HFF-Myc (cell line): Measurements from ENCODE around the gene MS4A1.
"Not testable (repeated sequence)": the region's sequence is repeated elsewhere in the genome, so short reads cannot be mapped to it uniquely, and the experiment has no call there.

Experiments used
- DNase-seq: peaks from one replicate; pipeline ENCODE4 v3.0.0-alpha.2; 2011; ENCODE audit warnings: low read depth; ENCODE audit errors: extremely low read depth
- H3K4me3 ChIP-seq: replicated peaks from 2 replicates; pipeline ENCODE4 v1.5.1; 2011; ENCODE audit warnings: low read depth, mild to moderate bottlenecking, control low read depth, low read length
- TF ChIP-seq, protein P1 (sequence below): IDR thresholded peaks from 2 replicates; pipeline ENCODE4 v1.5.1; 2012; ENCODE audit warnings: mild to moderate bottlenecking, low read depth, low read length, control low read depth; ENCODE audit errors: missing control alignments

The MS4A1 gene

DNA sequence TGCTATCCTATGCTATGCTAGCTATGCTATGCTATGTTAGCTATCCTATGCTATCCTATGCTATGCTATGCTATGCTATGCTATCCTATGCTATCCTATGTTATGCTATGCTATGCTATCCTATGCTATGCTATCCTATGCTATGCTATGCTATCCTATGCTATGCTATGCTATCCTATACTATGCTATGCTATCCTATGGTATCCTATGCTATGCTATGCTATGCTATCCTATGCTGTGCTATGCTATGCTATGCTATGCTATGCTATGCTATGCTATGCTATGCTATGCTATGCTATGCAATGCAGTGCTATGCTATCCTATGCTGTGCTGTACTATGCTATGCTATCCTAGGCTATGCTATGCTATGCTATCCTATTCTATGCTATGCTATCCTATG, 8.6 kb upstream of the MS4A1 start:
- no peak overlapping the region for H3K4me3 ChIP-seq

DNA sequence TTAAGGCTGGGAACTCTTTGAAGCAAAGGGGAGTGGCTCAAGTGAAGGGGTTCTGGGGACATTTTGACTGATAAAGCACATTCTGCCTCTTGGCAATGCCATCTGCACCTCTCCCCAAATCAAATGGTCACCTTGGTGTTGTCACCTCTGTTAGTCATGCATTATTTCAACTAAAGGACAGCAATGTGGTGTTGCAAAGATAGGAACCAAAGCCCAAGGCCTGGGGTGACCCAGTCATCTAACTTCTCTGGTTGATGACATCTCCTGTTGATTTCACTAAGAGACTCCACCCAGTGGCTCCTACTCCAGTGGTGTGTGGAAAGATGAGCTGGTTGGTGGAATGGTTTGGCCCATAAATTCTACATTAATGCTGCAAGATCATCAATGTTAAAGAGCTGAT, 7.8 kb upstream of the MS4A1 start:
- TF ChIP-seq, protein P1, sequence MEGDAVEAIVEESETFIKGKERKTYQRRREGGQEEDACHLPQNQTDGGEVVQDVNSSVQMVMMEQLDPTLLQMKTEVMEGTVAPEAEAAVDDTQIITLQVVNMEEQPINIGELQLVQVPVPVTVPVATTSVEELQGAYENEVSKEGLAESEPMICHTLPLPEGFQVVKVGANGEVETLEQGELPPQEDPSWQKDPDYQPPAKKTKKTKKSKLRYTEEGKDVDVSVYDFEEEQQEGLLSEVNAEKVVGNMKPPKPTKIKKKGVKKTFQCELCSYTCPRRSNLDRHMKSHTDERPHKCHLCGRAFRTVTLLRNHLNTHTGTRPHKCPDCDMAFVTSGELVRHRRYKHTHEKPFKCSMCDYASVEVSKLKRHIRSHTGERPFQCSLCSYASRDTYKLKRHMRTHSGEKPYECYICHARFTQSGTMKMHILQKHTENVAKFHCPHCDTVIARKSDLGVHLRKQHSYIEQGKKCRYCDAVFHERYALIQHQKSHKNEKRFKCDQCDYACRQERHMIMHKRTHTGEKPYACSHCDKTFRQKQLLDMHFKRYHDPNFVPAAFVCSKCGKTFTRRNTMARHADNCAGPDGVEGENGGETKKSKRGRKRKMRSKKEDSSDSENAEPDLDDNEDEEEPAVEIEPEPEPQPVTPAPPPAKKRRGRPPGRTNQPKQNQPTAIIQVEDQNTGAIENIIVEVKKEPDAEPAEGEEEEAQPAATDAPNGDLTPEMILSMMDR: no peak
- DNase-seq: no peak
- H3K4me3 ChIP-seq: no peak overlapping the region

More for the DNA sequence above, 8.6 kb upstream of the MS4A1 start:
- TF ChIP-seq, protein P1: no peak
- no peak for DNase-seq

DNA sequence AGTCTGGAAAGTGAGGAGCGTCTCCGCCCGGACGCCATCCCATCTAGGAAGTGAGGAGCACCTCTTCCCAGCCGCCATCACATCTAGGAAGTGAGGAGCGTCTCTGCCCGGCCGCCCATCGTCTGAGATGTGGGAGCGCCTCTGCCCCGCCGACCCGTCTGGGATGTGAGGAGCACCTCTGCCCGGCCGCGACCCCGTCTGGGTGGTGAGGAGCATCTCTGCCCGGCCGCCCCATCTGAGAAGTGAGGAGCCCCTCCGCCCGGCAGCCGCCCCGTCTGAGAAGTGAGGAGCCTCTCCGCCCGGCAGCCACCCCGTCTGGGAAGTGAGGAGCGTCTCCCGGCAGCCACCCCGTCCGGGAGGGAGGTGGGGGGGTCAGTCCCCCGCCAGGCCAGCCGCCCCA, 4.5 kb upstream of the MS4A1 start:
- DNase-seq, H3K4me3 ChIP-seq: not testable (repeated sequence)

DNA sequence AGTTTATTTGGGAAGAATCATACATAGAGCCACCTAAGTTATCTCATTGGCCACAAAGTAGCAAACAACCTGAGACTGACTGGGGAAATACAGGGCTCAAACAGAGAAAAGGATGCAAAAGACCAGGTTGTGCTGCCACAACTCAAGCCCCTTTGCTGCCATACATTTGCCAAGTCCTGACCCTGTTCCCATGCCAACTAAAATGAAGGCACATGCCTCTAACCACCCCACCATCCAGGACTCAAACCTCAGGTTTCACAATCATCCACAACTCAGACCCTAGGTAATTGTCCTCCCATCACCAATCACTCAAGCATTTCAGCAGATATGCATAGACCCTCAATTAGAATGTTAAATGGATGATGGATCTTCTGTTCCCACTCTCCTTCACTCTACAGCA, 1.4 kb upstream of the MS4A1 start:
- no peak for DNase-seq
- TF ChIP-seq, protein P1: no peak
- H3K4me3 ChIP-seq: no peak overlapping the region

DNA sequence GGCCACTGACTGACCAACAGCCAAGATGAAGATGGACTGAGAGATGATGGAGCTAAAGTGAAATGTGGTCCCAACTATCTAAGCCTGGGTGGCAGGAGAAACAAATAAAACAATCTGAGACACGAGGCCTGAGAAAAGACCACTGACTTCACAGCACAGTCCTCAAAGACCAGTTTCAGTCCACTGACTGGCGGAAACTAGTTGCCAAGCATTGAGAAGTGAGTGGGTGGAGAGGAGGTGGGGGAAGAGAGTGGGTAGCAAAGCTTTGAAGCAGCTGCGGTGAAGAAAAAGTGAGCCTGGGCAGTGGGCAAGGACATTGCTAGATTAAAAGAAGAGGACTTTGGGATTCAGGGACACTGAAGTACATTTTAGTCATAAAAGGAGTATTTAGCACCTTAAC, 1.9 kb downstream of the MS4A1 start:
- TF ChIP-seq, protein P1: no peak

DNA sequence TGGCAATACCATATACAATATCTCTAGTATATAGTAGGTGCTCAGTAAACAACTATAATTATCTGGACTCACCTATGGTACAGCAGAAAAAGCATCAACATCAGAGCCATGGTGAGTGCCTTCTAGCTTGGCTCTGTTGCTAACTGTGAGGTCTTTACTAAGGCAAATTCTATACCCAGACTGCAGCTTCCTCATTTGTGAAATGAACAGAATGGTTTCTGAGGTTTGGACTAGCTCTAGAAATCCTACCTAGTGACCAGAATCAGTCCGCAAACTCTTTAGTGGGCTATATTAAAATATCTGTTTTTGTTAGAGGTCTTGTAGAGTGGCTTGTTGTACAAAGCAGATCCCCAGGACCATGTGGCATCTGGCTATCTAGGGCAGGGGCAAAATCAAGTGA, 3.7 kb downstream of the MS4A1 start:
- no peak overlapping the region for H3K4me3 ChIP-seq
- no peak for DNase-seq
- TF ChIP-seq, protein P1: no peak

More for the DNA sequence above, 1.9 kb downstream of the MS4A1 start:
- no peak for DNase-seq
- H3K4me3 ChIP-seq: no peak overlapping the region

DNA sequence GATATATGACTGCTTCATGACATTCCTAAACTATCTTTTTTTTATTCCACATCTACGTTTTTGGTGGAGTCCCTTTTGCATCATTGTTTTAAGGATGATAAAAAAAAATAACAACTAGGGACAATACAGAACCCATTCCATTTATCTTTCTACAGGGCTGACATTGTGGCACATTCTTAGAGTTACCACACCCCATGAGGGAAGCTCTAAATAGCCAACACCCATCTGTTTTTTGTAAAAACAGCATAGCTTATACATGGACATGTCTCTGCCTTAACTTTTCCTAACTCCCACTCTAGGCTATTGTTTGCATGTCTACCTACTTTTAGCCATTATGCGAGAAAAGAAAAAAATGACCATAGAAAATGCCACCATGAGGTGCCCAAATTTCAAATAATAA, 13.2 kb downstream of the MS4A1 start:
- H3K4me3 ChIP-seq: no peak overlapping the region
- no peak for DNase-seq
- TF ChIP-seq, protein P1: no peak

DNA sequence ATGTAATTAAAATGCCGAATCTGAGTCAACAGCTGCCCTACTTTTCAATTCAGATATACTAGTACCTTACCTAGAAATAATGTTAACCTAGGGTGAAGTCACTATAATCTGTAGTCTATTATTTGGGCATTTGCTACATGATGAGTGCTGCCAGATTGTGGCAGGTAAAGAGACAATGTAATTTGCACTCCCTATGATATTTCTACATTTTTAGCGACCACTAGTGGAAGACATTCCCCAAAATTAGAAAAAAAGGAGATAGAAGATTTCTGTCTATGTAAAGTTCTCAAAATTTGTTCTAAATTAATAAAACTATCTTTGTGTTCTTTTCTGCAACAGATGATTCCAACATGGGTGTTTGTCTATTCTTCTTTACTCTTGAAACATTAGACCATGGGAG, 14.1 kb downstream of the MS4A1 start:
- H3K4me3 ChIP-seq: no peak overlapping the region
- TF ChIP-seq, protein P1: no peak
- DNase-seq: no peak
